ENCODE measurements around the gene CACNG5. TPM values are rescaled to one million over a fixed set of nuclear protein-coding genes. Genes with fewer than 3 reads are reported as not detected.

Gene CACNG5
- polyA plus RNA-seq, 1 donor from 2014 or later = not detected

DNA sequence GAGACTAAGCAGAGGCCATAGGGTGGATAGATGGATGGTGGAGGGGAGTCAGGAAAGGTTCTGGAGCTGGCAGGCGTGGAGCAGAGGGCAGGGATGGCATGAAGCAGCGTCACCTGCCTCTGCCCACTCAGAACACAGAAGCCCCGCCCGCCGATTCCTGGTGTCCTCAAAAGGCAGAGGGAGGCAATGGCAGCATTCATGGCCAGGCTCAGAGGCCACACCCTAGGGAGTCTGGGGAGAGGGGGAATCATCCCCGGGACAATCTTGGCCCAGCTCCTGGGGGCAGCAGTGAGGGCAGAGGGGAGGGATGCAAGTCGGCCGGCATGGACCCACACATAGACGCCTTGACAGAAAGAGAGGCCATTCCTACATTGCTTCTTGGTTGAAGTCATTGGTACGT, 68.9 kb downstream of the CACNG5 start:
- TF ChIP-seq CTCF (IDR thresholded peaks at IDR 0.05; ENCODE audit: poor library complexity, severe bottlenecking) (no peak), TAF1 (IDR thresholded peaks at IDR 0.05; ENCODE audit: low read depth) (no peak), EP300 (conservative IDR thresholded peaks at IDR 0.05; ENCODE audit: poor library complexity, severe bottlenecking) (no peak), RAD21 (conservative IDR thresholded peaks at IDR 0.05) (no peak), REST (IDR thresholded peaks at IDR 0.05; ENCODE audit: borderline replicate concordance) (no peak), POLR2AphosphoS5 (IDR thresholded peaks at IDR 0.05) (no peak), SMC3 (conservative IDR thresholded peaks at IDR 0.05; ENCODE audit: poor library complexity) (no peak), MXI1 (conservative IDR thresholded peaks at IDR 0.05; ENCODE audit: poor library complexity, severe bottlenecking) (no peak), EZH2 (IDR thresholded peaks at IDR 0.05; ENCODE audit: borderline replicate concordance, insufficient read depth, low read length, poor library complexity, severe bottlenecking) (no peak)
- no peaks in the 10 kb centered on the region for H3K27me3 ChIP-seq (ENCODE audit: insufficient read depth, low read depth, low read length)
- H3K9me2 ChIP-seq (ENCODE audit: insufficient read depth, low read length) = no peaks in the 10 kb centered on the region
- H3F3A ChIP-seq (ENCODE audit: insufficient read depth, low read length, poor library complexity, severe bottlenecking) = no peaks in the 10 kb centered on the region
- H4K20me1 ChIP-seq (ENCODE audit: insufficient read depth) = no peaks in the 10 kb centered on the region
- no peak overlapping the region for H3K4me2 ChIP-seq (ENCODE audit: low read length)
- H3K9ac ChIP-seq (ENCODE audit: low read length) = no peak overlapping the region
- H3K9me3 ChIP-seq (ENCODE audit: low read length) = no peaks in the 10 kb centered on the region
- H3K79me2 ChIP-seq (replicated peaks; ENCODE audit: insufficient read depth, low read length) = no peaks in the 10 kb centered on the region
- H3K27ac ChIP-seq (ENCODE audit: low read length) = no peak overlapping the region
- H3K36me3 ChIP-seq (ENCODE audit: insufficient read depth, low read length) = no peaks in the 10 kb centered on the region
- no peak overlapping the region for H3K4me3 ChIP-seq (ENCODE audit: low read length)
- H2AFZ ChIP-seq (ENCODE audit: low read depth, low read length) = no peak overlapping the region

- H3K27me3 ChIP-seq (ENCODE audit: insufficient read depth, low read depth, low read length) = no peaks in the 10 kb centered on the region
- no peak overlapping the region for H3K4me2 ChIP-seq (ENCODE audit: low read length)
- TF ChIP-seq TAF1 (IDR thresholded peaks at IDR 0.05; ENCODE audit: low read depth) = no peak
- no peak for TF ChIP-seq POLR2AphosphoS5 (IDR thresholded peaks at IDR 0.05)
- no peak for TF ChIP-seq CTCF (IDR thresholded peaks at IDR 0.05; ENCODE audit: poor library complexity, severe bottlenecking)
- TF ChIP-seq REST (IDR thresholded peaks at IDR 0.05; ENCODE audit: borderline replicate concordance) = no peak
- no peak for TF ChIP-seq EP300 (conservative IDR thresholded peaks at IDR 0.05; ENCODE audit: poor library complexity, severe bottlenecking)
- TF ChIP-seq EZH2 (IDR thresholded peaks at IDR 0.05; ENCODE audit: borderline replicate concordance, insufficient read depth, low read length, poor library complexity, severe bottlenecking) = no peak
- no peak for TF ChIP-seq SMC3 (conservative IDR thresholded peaks at IDR 0.05; ENCODE audit: poor library complexity)
- TF ChIP-seq RAD21 (conservative IDR thresholded peaks at IDR 0.05) = no peak
- TF ChIP-seq MXI1 (conservative IDR thresholded peaks at IDR 0.05; ENCODE audit: poor library complexity, severe bottlenecking) = no peak
- H3F3A ChIP-seq (ENCODE audit: insufficient read depth, low read length, poor library complexity, severe bottlenecking) = no peaks in the 10 kb centered on the region
- H3K9me3 ChIP-seq (ENCODE audit: low read length) = no peaks in the 10 kb centered on the region
- no peaks in the 10 kb centered on the region for H3K79me2 ChIP-seq (replicated peaks; ENCODE audit: insufficient read depth, low read length)
- H3K36me3 ChIP-seq (ENCODE audit: insufficient read depth, low read length) = no peaks in the 10 kb centered on the region
- H2AFZ ChIP-seq (ENCODE audit: low read depth, low read length) = no peak overlapping the region
- no peak overlapping the region for H3K9ac ChIP-seq (ENCODE audit: low read length)
- H3K9me2 ChIP-seq (ENCODE audit: insufficient read depth, low read length) = no peaks in the 10 kb centered on the region
- no peak overlapping the region for H3K4me3 ChIP-seq (ENCODE audit: low read length)
- no peaks in the 10 kb centered on the region for H4K20me1 ChIP-seq (ENCODE audit: insufficient read depth)
- no peak overlapping the region for H3K27ac ChIP-seq (ENCODE audit: low read length)
Measured at GRCh38 chr17:66904760-66905624, 70.1 kb downstream of the CACNG5 start.

Measured in neural cell (in vitro differentiated cells).